GM06990 (cell line): ENCODE data around the gene VSIG1.

Source experiments
- DNase-seq: peaks from one replicate; pipeline ENCODE4 v3.0.0-alpha.2; 2011; ENCODE audit not compliant: insufficient read length; ENCODE audit errors: extremely low read depth
- H3K27me3 ChIP-seq: replicated peaks from 2 replicates; pipeline ENCODE4 v1.6.0; 2011; ENCODE audit warnings: low read length; ENCODE audit not compliant: control insufficient read depth, insufficient read depth
- H3K36me3 ChIP-seq: 2 replicates; pipeline ENCODE4 v1.5.1; 2011; ENCODE audit warnings: low read length; ENCODE audit not compliant: control insufficient read depth, insufficient read depth
- H3K4me3 ChIP-seq: replicated peaks from 2 replicates; pipeline ENCODE4 v1.5.1; 2011; ENCODE audit warnings: low read depth, mild to moderate bottlenecking, control low read depth, low read length
- TF ChIP-seq, protein P1 (sequence below): IDR thresholded peaks from 2 replicates; pipeline ENCODE4 v1.5.1; 2011; ENCODE audit warnings: low read length, control low read depth, mild to moderate bottlenecking, inconsistent platforms; ENCODE audit not compliant: insufficient read depth, poor library complexity, severe bottlenecking

The VSIG1 gene

DNA sequence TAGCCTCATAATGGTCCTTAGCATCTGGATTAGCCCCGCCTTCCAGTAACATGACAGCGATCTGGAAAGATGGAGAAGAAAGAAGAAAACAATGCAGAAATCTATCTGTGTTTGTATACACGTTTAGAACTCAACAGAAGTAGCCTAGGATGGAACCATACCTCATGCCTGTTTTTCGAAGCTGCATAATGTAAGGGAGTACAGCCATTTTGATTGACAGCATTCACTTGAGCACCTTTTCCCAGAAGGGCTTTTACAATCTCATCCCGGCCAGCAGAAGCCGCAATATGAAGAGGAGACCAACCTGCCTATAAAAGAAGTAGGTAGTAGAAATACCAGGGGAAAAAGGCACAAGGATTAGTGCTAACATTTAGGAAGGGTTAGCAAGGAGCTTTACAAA is 42.9 kb downstream of the VSIG1 start:
- H3K27me3 ChIP-seq: no peaks in the 10 kb centered on the region
- no peaks in the 10 kb centered on the region; the same call in 1 of the 2 replicates for H3K36me3 ChIP-seq
- no peak for DNase-seq
- no peak overlapping the region for H3K4me3 ChIP-seq
- TF ChIP-seq, protein P1, sequence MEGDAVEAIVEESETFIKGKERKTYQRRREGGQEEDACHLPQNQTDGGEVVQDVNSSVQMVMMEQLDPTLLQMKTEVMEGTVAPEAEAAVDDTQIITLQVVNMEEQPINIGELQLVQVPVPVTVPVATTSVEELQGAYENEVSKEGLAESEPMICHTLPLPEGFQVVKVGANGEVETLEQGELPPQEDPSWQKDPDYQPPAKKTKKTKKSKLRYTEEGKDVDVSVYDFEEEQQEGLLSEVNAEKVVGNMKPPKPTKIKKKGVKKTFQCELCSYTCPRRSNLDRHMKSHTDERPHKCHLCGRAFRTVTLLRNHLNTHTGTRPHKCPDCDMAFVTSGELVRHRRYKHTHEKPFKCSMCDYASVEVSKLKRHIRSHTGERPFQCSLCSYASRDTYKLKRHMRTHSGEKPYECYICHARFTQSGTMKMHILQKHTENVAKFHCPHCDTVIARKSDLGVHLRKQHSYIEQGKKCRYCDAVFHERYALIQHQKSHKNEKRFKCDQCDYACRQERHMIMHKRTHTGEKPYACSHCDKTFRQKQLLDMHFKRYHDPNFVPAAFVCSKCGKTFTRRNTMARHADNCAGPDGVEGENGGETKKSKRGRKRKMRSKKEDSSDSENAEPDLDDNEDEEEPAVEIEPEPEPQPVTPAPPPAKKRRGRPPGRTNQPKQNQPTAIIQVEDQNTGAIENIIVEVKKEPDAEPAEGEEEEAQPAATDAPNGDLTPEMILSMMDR: no peak

DNA sequence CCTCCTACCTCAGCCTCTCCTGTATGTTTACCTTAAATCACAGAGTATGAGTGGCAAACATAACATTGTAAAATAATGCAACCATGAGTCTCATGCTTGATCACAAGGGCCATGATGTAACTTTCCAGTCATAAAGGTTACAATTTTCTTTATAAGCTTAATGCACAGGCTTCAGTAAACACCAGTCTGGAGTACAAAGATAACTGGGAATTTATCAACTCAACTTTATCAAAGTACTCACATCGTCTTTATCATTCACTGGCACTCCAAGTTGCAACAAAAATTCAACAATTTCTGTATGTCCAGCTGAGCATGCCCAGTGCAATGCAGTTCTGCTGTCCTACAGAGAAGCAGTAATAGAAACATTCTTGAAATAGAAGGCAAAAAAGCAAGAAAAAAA is 43.6 kb downstream of the VSIG1 start:
- Histone ChIP-seq H3K4me3 (no peak overlapping the region), H3K27me3 (no peaks in the 10 kb centered on the region), H3K36me3 (no peaks in the 10 kb centered on the region; the same call in 1 of the 2 replicates)
- TF ChIP-seq, protein P1: no peak
- no peak for DNase-seq

DNA sequence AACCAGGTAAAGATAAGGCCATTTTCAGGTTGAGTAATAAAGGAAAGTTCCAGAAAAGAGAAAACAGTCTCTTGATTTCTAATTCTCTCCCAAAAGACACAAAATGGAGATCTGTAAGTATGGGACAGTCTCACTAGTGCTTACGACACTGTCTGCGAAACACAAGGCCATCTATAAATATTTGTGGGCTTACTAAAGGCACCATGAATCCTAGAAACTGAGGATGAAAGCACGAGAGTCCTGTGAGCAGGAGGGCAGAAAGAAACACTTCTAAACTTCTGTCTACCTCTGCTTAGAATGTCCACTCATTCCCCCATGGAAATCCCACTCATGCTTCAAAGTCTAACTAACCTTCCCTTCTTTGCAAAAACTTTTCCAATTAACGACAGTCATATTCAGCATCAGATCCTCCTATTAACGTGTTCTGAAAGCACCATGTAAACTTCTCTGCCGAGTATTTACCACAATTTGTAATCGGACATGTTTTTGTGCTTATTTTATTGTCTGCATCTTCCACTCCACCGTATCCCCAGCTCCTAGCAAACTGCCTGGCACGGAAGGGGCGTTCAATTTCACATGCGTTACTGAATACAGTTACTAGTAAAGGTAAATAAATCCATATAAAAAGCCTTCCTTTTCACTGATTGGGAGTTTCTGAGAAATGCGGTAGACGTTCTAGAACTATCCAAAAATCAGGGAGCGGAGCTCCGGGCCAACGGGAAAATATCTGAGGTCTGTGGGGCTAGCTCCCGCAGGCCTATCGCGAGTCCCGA is 45.8 kb downstream of the VSIG1 start:
- peak overlapping the region; percentile 77 for H3K4me3 ChIP-seq

DNA sequence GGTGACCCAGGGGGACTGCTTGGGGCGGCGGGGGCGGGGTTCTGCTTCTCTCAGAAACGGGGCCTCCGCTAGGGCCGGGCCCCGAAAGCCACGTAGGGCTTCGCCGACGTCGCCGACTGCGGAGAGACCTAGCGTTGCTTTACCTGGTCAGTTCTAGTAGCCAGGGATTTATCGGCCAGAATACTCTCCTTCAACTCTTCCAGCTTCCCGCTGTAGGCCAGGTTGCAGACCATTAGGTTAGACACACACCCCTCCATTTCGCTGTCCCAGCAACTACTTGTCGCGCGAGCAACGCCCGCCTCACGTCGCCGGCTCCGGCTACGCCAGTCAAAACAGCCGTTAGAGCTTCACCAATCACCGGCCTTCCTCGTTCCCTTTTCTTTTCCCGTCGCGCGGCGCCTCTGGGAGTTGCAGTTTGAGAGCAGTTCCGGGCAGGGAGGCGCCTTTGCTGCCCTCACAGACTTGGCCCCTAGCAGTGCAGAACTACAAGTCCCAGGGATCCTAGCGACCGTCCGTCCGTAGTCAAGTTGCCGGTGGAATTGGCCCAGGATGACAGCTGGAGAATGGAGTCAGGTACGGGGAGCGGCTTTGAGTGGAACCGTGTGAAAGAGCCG is 46.5 kb downstream of the VSIG1 start, which contains the start of the genes ATG4A and PSMD10:
ATG4A (plus strand) TSS at position 515 of the 614 bp plus-strand sequence; CDS start at position 564, 49 bp downstream.
PSMD10 (minus strand) TSS at position 279 of the 614 bp plus-strand sequence; CDS start at position 257, 22 bp downstream.
- peak; percentile 91 for DNase-seq
- TF ChIP-seq, protein P1: no peak
- Histone ChIP-seq H3K4me3 (peak within 1 kb of the TSS; percentile 77), H3K36me3 (no peaks in the 10 kb centered on the region; the same call in 1 of the 2 replicates), H3K27me3 (no peaks in the 10 kb centered on the region)

More for the DNA sequence above, 45.8 kb downstream of the VSIG1 start:
- Histone ChIP-seq H3K36me3 (no peaks in the 10 kb centered on the region; the same call in 1 of the 2 replicates), H3K27me3 (no peaks in the 10 kb centered on the region)
- TF ChIP-seq, protein P1: no peak
- DNase-seq: no peak

DNA sequence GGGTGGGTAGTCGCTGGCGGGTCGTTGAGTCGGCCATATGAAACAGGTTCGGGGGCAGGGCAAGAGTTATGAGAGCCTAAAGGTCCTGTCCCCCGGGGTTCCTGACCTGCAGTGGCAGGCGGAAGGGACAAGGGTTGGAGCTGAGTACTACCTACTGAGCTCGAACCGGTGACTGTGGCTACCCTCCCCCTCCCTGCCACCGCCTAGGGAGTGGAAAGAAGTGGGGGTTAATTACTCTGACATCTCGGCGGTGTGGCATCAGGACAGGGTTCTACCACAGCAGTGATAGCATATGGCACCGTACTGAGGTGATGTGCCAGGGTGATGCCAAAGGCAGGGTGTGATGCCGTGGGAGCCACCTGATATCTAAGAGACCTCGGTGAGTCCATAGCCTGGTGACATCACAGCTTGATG is 47.0 kb downstream of the VSIG1 start:
- no peak for DNase-seq
- Histone ChIP-seq H3K36me3 (no peaks in the 10 kb centered on the region), H3K27me3 (no peaks in the 10 kb centered on the region), H3K4me3 (peak overlapping the region; percentile 77)
- TF ChIP-seq, protein P1: no peak
